Right lobe of liver (tissue), 4 donors: ENCODE data around the gene CNPY1.

ENCODE experiments used
- CTCF ChIP-seq, 4 donors: fragments of 200-600 bp in 3 of 4; fragments of 450-650 bp in 1 of 4; IDR thresholded peaks; one replicate each; pipeline versions ENCODE4 v1.5.1 to v1.8.0; 2016 to 2022; ENCODE audit warnings: antibody characterized with exemption in 4 of 4, mild to moderate bottlenecking in 2 of 4
- POLR2A ChIP-seq: fragments of 450-650 bp; IDR thresholded peaks from one replicate; pipeline ENCODE4 v1.6.1; 2017; ENCODE audit warnings: antibody characterized with exemption, mild to moderate bottlenecking
- donor health status: DM: no; HTN: no; CAD: no.
- donor health status: DM: no; HTN: no; CAD: no.
- donor health status: DM: no; HTN: yes; CAD: no.

GRCh38 chr7:155482511-155483183 is 63.7 kb downstream of the CNPY1 start:
- TF ChIP-seq CTCF (IDR thresholded peaks at IDR 0.05) (no peak), POLR2A (no peak)
